C4-2B (cell line): ENCODE measurements around the gene APCDD1.

ENCODE experiments used
- H3K27ac ChIP-seq: fragments of 450-650 bp; 2 replicates; pipeline ENCODE4 v1.5.1; 2017
- ZFX ChIP-seq: fragments of 450-650 bp; IDR thresholded peaks from 2 replicates; pipeline ENCODE4 v1.6.1; 2017
- TF ChIP-seq, protein P1 (sequence below): fragments of 450-650 bp; conservative IDR thresholded peaks from 2 replicates; pipeline ENCODE4 v1.5.1; 2017; ENCODE audit warnings: mild to moderate bottlenecking

The APCDD1 gene

GRCh38 chr18:10515456-10515855 is 61.0 kb downstream of the APCDD1 start:
- TF ChIP-seq, protein P1, sequence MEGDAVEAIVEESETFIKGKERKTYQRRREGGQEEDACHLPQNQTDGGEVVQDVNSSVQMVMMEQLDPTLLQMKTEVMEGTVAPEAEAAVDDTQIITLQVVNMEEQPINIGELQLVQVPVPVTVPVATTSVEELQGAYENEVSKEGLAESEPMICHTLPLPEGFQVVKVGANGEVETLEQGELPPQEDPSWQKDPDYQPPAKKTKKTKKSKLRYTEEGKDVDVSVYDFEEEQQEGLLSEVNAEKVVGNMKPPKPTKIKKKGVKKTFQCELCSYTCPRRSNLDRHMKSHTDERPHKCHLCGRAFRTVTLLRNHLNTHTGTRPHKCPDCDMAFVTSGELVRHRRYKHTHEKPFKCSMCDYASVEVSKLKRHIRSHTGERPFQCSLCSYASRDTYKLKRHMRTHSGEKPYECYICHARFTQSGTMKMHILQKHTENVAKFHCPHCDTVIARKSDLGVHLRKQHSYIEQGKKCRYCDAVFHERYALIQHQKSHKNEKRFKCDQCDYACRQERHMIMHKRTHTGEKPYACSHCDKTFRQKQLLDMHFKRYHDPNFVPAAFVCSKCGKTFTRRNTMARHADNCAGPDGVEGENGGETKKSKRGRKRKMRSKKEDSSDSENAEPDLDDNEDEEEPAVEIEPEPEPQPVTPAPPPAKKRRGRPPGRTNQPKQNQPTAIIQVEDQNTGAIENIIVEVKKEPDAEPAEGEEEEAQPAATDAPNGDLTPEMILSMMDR, result no peak
- TF ChIP-seq ZFX, result no peak
- H3K27ac ChIP-seq, result no peak overlapping the region

DNA sequence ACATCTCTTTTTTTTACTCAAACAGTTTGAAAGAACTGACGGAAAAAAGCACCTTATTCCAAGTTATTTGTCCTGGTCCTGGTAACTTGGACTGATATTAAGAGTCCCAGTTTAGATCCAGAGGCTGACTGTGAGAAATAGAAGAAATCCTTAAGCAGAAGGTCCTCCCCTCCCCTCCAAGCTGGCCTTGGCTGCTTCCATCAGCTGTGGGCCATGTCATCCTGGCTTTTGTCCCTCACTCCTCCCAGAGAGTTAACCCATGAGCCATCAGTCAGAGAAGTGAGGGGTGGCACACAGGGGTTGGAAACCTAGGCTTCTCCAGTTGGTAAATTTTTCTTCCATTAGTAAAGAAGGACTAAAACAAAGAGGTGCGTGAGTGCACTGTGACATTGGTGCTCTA is 61.6 kb downstream of the APCDD1 start:
- H3K27ac ChIP-seq, result no peak overlapping the region
- no peak for TF ChIP-seq ZFX
- TF ChIP-seq, protein P1, result no peak

DNA sequence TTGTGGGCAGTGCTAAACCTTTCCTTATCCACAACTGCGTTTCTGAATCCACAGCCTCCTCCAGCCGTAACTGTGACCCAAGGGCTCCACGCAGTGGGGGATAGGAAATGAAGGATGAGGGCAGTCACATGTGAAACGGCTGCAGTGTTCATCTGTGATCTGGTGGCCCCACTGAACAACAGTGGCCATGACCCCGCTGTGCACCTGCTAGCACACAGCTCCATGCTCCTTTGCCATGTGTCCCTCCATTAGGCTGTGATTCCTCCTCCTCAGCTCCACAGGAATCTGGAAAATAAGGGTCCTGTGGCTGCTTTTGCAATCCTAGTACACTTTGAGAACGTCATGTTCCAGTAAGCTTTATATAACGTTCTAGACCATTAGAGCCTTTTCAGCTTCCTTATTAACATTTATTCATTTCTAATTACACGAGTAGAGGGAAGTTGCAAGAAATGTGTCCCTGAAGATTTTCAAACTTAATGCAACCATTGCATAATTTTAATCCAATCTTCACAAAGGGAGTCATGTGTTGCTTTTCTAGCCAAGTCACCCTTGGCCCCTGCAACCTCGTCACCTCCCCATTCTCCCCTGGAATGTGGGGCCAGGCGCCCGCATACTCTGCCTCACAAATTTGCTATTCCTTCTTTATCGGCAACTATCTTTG is 64.3 kb downstream of the APCDD1 start:
- H3K27ac ChIP-seq, result no peak overlapping the region

DNA sequence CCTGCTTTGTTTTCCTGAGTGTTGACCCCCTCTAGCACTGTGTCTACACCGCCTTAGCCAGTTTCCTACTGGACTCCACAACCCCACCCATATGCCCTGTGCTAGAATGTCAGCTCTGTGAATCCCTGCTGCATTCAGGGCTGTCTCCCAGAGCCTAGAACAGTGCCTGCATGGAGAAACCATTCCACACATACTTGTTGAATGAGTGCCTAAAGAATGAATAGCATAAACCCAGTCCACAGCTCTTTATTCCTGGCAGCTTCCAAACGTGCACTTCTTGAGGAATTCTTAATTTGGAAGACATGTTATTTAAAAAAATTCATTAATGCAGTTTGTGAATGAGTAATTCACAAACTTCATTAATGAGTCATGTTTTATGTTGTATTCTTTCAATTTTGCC is 64.9 kb downstream of the APCDD1 start:
- no peak overlapping the region for H3K27ac ChIP-seq
- no peak for TF ChIP-seq ZFX
- TF ChIP-seq, protein P1, result no peak

More for the DNA sequence above, 64.3 kb downstream of the APCDD1 start:
- TF ChIP-seq ZFX, result no peak
- TF ChIP-seq, protein P1, result no peak; the same call in 1 of the 2 replicates

DNA sequence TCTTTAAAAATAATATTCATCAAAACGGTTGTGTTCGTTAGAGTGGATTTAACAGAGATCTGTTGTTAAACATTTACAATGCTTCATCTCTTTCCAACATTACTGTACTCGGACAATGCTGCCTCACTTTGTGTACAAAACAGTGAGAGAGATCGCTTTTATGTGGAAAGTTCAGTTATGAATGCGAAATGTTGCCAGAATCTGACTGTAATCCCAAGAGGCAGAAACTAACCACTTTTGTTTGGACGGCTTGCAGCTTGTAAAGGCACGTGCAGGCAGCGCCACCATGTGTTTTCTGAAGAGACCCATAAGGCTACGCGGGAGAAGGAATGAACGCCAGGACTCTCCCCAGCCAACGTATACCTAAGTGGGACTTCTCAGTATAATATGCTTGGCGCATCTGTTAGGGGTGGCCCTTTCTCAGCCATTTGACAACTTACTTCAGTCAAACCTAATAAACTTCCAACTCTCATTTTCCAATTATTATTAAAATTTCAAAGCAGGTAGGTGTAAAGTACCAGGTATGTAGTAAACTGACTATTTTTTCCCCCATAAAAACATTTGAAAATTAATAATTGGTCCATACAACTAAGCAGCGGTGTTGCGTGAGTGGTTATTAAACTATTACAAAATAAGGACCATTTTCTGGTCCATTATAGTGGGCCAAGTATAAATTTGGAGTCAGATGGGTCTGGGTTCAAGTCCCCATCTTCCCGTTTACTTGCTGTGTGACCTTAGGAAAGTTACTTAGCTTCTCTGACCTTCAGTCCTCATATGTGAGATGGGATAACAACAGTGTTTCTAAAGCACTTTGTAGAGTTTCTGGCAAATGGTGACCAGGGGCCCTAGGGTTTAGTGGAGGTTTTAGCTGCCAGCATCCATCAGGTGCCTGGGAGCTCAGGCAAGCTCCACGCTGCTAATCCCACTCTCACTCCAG is 65.8 kb downstream of the APCDD1 start:
- TF ChIP-seq, protein P1, result peak; percentile 96
- TF ChIP-seq ZFX, result no peak
- H3K27ac ChIP-seq, result no peak overlapping the region

DNA sequence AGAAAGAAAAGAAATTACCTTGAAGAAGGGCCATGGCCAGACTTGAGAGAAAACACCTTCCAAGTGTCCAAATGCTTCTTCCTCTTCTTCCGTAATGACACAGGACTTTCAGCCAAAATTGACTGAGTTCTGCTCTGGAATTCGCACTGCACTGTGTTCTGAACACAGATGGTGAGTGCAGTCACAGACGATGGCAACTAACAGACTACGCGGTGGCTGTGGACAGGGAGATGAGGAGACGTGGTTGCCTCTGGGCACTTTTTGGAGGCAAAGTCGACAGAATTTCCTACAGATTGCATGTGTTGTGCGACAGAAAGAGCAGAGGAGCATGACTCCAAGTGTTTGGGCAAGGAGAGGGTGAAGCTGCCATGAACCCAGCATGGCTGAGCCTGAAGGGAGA is 67.1 kb downstream of the APCDD1 start:
- H3K27ac ChIP-seq, result no peak overlapping the region
- TF ChIP-seq ZFX, result no peak
- TF ChIP-seq, protein P1, result no peak

DNA sequence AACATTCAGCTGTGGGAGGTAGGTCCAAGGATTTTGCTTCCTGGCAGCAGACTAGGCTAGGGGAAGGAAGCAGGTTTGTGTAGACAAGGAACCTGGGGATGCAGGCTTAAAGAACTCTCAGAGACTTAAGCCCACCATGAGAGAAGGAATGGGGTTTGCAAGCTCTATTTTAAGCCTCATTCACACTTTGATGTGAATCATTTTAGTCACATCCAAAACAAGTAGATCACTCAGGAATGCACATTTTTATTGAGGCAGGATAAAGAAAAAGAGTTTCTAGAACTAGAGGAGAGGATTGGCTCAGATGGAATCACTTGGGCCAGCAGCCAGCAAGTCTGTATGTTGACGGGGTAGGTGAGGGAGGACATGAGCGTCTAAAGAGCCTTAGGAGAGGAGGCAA is 68.1 kb downstream of the APCDD1 start:
- H3K27ac ChIP-seq, result no peak overlapping the region
- TF ChIP-seq, protein P1, result no peak
- no peak for TF ChIP-seq ZFX
